OCI-M2 (cell line): Measurements from ENCODE around the gene ADAT1.

ENCODE experiments used
- DNase-seq: peaks from one replicate; lab custom pipeline; 2025; ENCODE audit not compliant: unreplicated experiment; lab: John Stamatoyannopoulos, UW

The ADAT1 gene

GRCh38 chr16:75576384-75576811 is 46.7 kb downstream of the ADAT1 start:
- DNase-seq: no peak

- DNase-seq: no peak
Measured at GRCh38 chr16:75575958-75576357, 47.1 kb downstream of the ADAT1 start.

GRCh38 chr16:75573955-75574354 is 49.1 kb downstream of the ADAT1 start:
- DNase-seq: no peak

- DNase-seq: no peak
Measured at GRCh38 chr16:75572864-75573542, 50.1 kb downstream of the ADAT1 start.

GRCh38 chr16:75570396-75571065 is 52.5 kb downstream of the ADAT1 start:
- no peak for DNase-seq

- DNase-seq: no peak
Measured at GRCh38 chr16:75567911-75568310, 55.2 kb downstream of the ADAT1 start.

- DNase-seq: no peak
Measured at GRCh38 chr16:75566758-75567255, 56.3 kb downstream of the ADAT1 start.

GRCh38 chr16:75566040-75566757 is 56.9 kb downstream of the ADAT1 start, which contains the start of gene GABARAPL2:
Gene GABARAPL2 (plus strand): TSS chr16:75566379. CDS start chr16:75566487, 108 bp downstream.
- peak; percentile 51 for DNase-seq

GRCh38 chr16:75565640-75566039 is 57.4 kb downstream of the ADAT1 start:
- DNase-seq: no peak

GRCh38 chr16:75559564-75560372 is 63.3 kb downstream of the ADAT1 start:
- DNase-seq: no peak

- DNase-seq: no peak
Measured at GRCh38 chr16:75558846-75559401, 64.2 kb downstream of the ADAT1 start.

- DNase-seq: no peak
Measured at GRCh38 chr16:75556431-75556950, 66.6 kb downstream of the ADAT1 start.

GRCh38 chr16:75555707-75556430 is 67.2 kb downstream of the ADAT1 start, which contains the start of gene TMEM231:
Gene TMEM231 (minus strand): TSS chr16:75556252. CDS start chr16:75556209, 43 bp downstream.
- peak; percentile 63 for DNase-seq

GRCh38 chr16:75555213-75555706 is 67.8 kb downstream of the ADAT1 start:
- DNase-seq: peak; percentile 61

- no peak for DNase-seq
Measured at GRCh38 chr16:75552951-75553350, 70.1 kb downstream of the ADAT1 start.

- no peak for DNase-seq
Measured at GRCh38 chr16:75550211-75550662, 72.8 kb downstream of the ADAT1 start.
